Upper lobe of left lung (tissue), 6 donors: Measurements from ENCODE around the gene MROH8. TPM values are rescaled to one million over a fixed set of nuclear protein-coding genes. Genes with fewer than 3 reads are reported as not detected.
"Not testable (repeated sequence)": the region's sequence is repeated elsewhere in the genome, so short reads cannot be mapped to it uniquely, and the experiment has no call there.

ENCODE experiments used
- ATAC-seq, 2 donors: fragments of 200-7000 bp; cut with Tn5 transposase; one replicate each; pipeline ENCODE4 v1.9.1; 2022; ENCODE audit warnings: mild to moderate bottlenecking in 2 of 2, moderate library complexity in 2 of 2; ENCODE audit not compliant: low FRiP score in 2 of 2
- DNase-seq, 2 donors: peaks; one replicate each; pipeline ENCODE4 v3.0.0-alpha.2; 2019 to 2020
- H3K27ac ChIP-seq, 4 donors: fragments of 200-600 bp; sonication (generic); one replicate each; pipeline ENCODE4 v1.5.1; 2016 to 2019
- H3K27me3 ChIP-seq, 4 donors: fragments of 200-600 bp; sonication (generic); one replicate each; pipeline ENCODE4 v1.5.1; 2017 to 2019
- H3K36me3 ChIP-seq, 4 donors: fragments of 200-600 bp; sonication (generic); one replicate each; pipeline ENCODE4 v1.5.1; 2016 to 2019
- H3K4me1 ChIP-seq, 4 donors: fragments of 200-600 bp; sonication (generic); one replicate each; pipeline ENCODE4 v1.5.1; 2018 to 2019
- H3K4me3 ChIP-seq, 4 donors: fragments of 200-600 bp; sonication (generic); one replicate each; pipeline ENCODE4 v1.5.1; 2017 to 2019; ENCODE audit warnings: mild to moderate bottlenecking in 2 of 4, moderate library complexity in 1 of 4
- H3K9me3 ChIP-seq, 4 donors: fragments of 200-600 bp; sonication (generic); one replicate each; pipeline ENCODE4 v1.5.1; 2018 to 2019
- EP300 ChIP-seq, 4 donors: sonication (generic); formaldehyde crosslinking; IDR thresholded peaks; one replicate each; pipeline ENCODE4 v1.5.1; 2017; ENCODE audit warnings: antibody characterized with exemption in 4 of 4, control low read depth in 2 of 4
- POLR2A ChIP-seq, 4 donors: fragments of 450-650 bp; IDR thresholded peaks; one replicate each; pipeline ENCODE4 v1.5.1; 2016 to 2017; ENCODE audit warnings: antibody characterized with exemption in 4 of 4, mild to moderate bottlenecking in 2 of 4
- POLR2AphosphoS5 ChIP-seq, 2 donors: sonication (generic); formaldehyde crosslinking; IDR thresholded peaks; one replicate each; pipeline ENCODE4 v1.5.1; 2017; ENCODE audit warnings: antibody characterized with exemption in 2 of 2
- WGBS, 2 donors: methylation state at CpG; one replicate each; pipeline ENCODE4 v1.1.5; 2017 to 2018; 5-methylcytosine and 5-hydroxymethylcytosine counted together
- total RNA-seq, 6 donors: library from RNA; depleted of rRNA in 4 of 6; stranded (reverse); fragments of >200 nt in 4 of 6; gene quantifications; one replicate each; pipeline versions ENCODE4 v1.1.0 to v1.2.1, GENCODE V29; 2016 to 2021
- TF ChIP-seq, protein P1 (sequence below), 6 experiments: fragments of 450-650 bp in 4 of 6; fragments of 200-600 bp in 2 of 6; sonication (generic) in 2 of 6; IDR thresholded peaks; one replicate each; pipeline ENCODE4 v1.5.1; 2016 to 2019; ENCODE audit warnings: antibody characterized with exemption in 6 of 6
- donor health status: DM: no; HTN: no; CAD: no; lungs with moderate emphysema.
- donor health status: DM: no; HTN: yes; CAD: no; lungs with severe emphysema.

The MROH8 gene
- total RNA-seq, 6 donors from 2014 or later, result 1.1 to 5.9 (median 2.2) TPM

DNA sequence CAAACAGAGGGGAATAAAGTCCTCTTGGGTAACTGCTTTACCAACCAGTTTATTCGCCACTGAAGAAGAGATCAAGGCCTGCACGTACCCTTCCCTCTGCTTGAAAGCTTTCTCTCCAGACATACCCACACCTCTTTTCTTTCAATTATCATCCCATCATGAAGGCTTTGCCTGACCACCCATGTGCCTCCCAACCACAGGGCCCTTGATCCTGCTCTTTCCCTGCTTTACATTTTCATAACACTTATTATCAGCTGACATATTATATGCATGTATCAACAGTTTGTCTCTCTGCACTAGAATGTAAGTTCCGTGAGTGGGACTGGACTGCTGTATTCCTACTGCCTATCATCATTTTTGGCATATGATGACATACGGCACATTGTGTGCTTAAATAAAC is 21.1 kb downstream of the MROH8 start:
- H3K4me3 ChIP-seq, result no peak overlapping the region
- no peak for DNase-seq
- no peaks in the 10 kb centered on the region for H3K9me3 ChIP-seq
- H3K36me3 ChIP-seq, result no peaks in the 10 kb centered on the region
- 97 to 100% methylated on average over 4 of the region's 4 CpGs for WGBS, 2 donors
- no peak for ATAC-seq
- no peaks in the 10 kb centered on the region for H3K27me3 ChIP-seq
- H3K4me1 ChIP-seq, result no peaks in the 10 kb centered on the region
- H3K27ac ChIP-seq, result no peak overlapping the region
- TF ChIP-seq POLR2AphosphoS5 (IDR thresholded peaks at IDR 0.05) (no peak), POLR2A (IDR thresholded peaks at IDR 0.05) (no peak), EP300 (IDR thresholded peaks at IDR 0.05) (no peak)
- TF ChIP-seq, protein P1, sequence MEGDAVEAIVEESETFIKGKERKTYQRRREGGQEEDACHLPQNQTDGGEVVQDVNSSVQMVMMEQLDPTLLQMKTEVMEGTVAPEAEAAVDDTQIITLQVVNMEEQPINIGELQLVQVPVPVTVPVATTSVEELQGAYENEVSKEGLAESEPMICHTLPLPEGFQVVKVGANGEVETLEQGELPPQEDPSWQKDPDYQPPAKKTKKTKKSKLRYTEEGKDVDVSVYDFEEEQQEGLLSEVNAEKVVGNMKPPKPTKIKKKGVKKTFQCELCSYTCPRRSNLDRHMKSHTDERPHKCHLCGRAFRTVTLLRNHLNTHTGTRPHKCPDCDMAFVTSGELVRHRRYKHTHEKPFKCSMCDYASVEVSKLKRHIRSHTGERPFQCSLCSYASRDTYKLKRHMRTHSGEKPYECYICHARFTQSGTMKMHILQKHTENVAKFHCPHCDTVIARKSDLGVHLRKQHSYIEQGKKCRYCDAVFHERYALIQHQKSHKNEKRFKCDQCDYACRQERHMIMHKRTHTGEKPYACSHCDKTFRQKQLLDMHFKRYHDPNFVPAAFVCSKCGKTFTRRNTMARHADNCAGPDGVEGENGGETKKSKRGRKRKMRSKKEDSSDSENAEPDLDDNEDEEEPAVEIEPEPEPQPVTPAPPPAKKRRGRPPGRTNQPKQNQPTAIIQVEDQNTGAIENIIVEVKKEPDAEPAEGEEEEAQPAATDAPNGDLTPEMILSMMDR (IDR thresholded peaks at IDR 0.05), result no peak

DNA sequence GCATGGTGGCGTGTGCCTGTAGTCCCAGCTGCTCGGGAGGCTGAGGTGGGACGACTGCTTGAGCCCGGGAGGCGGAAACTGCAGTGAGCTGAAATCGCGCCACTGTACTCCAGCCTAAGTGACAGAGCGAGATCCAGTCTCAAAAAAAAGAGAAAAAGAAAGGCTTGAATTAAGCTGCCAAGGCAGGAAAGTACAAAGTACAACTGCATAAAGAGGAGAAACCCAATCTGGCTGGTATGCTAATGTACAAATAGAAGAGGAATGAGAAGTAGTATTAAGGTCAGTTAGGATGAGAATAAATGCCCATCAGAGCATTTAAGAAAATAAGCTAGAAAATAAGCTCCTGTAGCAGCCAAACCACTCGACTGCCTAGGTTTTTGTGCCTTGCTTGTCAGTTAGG is 23.4 kb downstream of the MROH8 start:
- no peak for ATAC-seq

DNA sequence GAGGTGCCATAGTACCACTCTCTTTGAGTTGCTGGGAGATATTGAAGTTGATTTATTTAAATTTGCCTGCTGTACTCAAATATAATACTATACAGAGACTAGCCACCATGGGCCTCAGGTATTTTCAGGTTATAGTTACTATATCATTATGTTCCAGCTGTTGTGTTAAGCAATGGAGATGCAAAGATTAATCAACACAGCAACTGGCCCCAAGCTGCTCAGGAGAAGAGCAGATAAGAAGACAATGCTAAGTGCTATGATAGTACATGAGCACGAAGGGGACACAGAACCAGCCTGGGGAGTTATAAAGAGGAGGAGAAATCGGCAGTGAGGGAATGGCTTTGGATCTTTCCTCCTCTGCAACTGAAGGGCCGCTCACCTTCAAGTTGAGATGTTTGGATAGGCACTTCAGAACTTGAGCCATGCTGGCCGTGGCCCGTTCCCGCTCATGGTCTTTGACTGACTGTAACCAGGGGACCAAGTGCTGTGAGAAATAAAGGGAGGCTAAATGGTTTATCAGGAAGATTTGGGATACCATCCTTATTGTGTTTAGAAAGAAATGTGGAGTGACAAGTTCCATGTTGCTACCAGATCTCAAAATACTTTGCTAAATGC is 24.6 kb downstream of the MROH8 start:
- no peak for ATAC-seq
- no peaks in the 10 kb centered on the region for H3K36me3 ChIP-seq
- H3K27ac ChIP-seq, result no peak overlapping the region
- TF ChIP-seq, protein P1 (IDR thresholded peaks at IDR 0.05), result no peak
- TF ChIP-seq POLR2A (IDR thresholded peaks at IDR 0.05), result no peak
- no peak for TF ChIP-seq POLR2AphosphoS5 (IDR thresholded peaks at IDR 0.05)
- TF ChIP-seq EP300 (IDR thresholded peaks at IDR 0.05), result no peak
- H3K4me3 ChIP-seq, result no peak overlapping the region
- 92 to 93% methylated on average over 6 of the region's 6 CpGs for WGBS, 2 donors
- DNase-seq, result no peak
- no peaks in the 10 kb centered on the region for H3K9me3 ChIP-seq
- no peaks in the 10 kb centered on the region for H3K4me1 ChIP-seq
- no peaks in the 10 kb centered on the region for H3K27me3 ChIP-seq

More for the DNA sequence above, 23.4 kb downstream of the MROH8 start:
- DNase-seq, result no peak
- H3K27me3 ChIP-seq, result no peaks in the 10 kb centered on the region
- TF ChIP-seq POLR2AphosphoS5 (IDR thresholded peaks at IDR 0.05) (no peak), EP300 (IDR thresholded peaks at IDR 0.05) (no peak), POLR2A (IDR thresholded peaks at IDR 0.05) (no peak)
- H3K36me3 ChIP-seq, result no peaks in the 10 kb centered on the region
- WGBS, 2 donors, result 90 to 94% methylated on average over 9 of the region's 9 CpGs
- H3K4me3 ChIP-seq, result no peak overlapping the region
- no peaks in the 10 kb centered on the region for H3K9me3 ChIP-seq
- no peak overlapping the region for H3K27ac ChIP-seq
- no peaks in the 10 kb centered on the region for H3K4me1 ChIP-seq

DNA sequence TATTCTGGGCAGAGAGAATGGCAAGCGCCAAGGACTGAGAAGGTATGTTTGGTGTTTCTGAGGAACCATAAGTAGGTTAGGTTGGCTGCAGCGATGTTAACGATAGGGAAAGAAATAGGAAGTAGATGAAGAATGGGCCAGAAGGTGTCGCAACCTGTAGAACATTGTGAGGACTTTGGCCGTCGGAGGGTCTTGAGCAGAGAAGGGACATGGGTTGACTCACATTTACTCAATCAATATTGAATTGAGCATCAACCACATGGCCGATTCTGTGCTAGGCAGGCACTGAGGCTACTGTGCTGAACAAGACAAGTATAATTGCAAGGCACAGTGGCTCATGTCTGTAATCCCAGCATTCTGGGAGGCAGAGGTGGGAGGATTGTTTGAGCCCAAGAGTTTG is 27.1 kb downstream of the MROH8 start:
- TF ChIP-seq, protein P1 (IDR thresholded peaks at IDR 0.05), result no peak
- TF ChIP-seq POLR2A (IDR thresholded peaks at IDR 0.05) (no peak), EP300 (IDR thresholded peaks at IDR 0.05) (no peak), POLR2AphosphoS5 (IDR thresholded peaks at IDR 0.05) (no peak)
- DNase-seq, result no peak
- 83 to 85% methylated on average over 7 of the region's 7 CpGs for WGBS, 2 donors

DNA sequence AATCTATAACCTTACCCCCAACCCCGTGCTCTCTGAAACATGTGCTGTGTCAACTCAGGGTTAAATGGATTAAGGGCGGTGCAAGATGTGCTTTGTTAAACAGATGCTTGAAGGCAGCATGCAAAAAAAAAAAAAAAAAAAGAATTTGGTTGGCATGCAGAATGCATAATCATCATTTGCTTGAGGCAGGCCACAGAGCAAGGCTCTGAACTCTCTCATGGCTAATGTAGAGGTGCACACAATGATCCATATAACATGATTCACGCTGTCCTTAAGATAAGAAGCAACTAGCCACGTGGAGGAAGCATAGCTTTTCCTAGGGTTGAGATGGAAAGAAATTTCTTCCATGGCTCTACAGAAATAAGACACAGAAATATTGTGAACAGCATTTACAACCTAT is 27.8 kb downstream of the MROH8 start:
- Histone ChIP-seq H3K4me3 (no peak overlapping the region), H3K36me3 (no peaks in the 10 kb centered on the region), H3K27me3 (no peaks in the 10 kb centered on the region), H3K4me1 (no peaks in the 10 kb centered on the region), H3K9me3 (no peaks in the 10 kb centered on the region), H3K27ac (no peak overlapping the region)
- ATAC-seq (no peak), DNase-seq (no peak)
- TF ChIP-seq POLR2AphosphoS5 (IDR thresholded peaks at IDR 0.05) (no peak), EP300 (IDR thresholded peaks at IDR 0.05) (no peak), POLR2A (IDR thresholded peaks at IDR 0.05) (no peak)
- TF ChIP-seq, protein P1 (IDR thresholded peaks at IDR 0.05), result no peak
- WGBS, 2 donors, result 77 to 78% methylated on average over 4 of the region's 4 CpGs

More for the DNA sequence above, 27.1 kb downstream of the MROH8 start:
- Histone ChIP-seq H3K36me3 (no peaks in the 10 kb centered on the region), H3K4me3 (no peak overlapping the region), H3K9me3 (no peaks in the 10 kb centered on the region), H3K27ac (no peak overlapping the region), H3K4me1 (no peaks in the 10 kb centered on the region), H3K27me3 (no peaks in the 10 kb centered on the region)
- no peak for ATAC-seq

DNA sequence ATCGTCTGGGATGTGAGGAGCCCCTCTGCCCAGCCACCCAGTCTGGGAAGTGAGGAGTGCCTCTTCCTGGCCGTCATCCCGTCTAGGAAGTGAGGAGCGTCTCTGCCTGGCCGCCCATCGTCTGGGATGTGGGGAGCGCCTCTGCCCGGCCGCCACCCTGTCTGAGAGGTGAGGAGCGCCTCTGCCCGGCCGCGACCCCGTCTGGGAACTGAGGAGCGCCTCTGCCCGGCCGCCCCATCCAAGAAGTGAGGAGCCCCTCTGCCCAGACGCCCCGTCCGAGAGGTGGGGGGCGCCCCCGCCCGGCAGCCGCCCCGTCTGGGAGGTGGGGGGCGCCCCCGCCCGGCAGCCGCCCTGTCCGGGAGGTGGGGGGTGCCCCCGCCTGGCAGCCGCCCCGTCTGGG is 28.5 kb downstream of the MROH8 start:
- not testable (repeated sequence) for H3K4me3 ChIP-seq, H3K27me3 ChIP-seq, H3K36me3 ChIP-seq, ATAC-seq, H3K27ac ChIP-seq, H3K9me3 ChIP-seq, H3K4me1 ChIP-seq
- WGBS, 2 donors, result 94 to 96% methylated on average over 6 to 16 of the region's 33 CpGs
- peak in 1 of 2 donors; percentile 62 for DNase-seq
